ENCODE measurements around the gene PCGF2.
A peak's percentile ranks its signal among the peaks of the same experiment; 100 is the strongest.
"Not testable (repeated sequence)": the region's sequence is repeated elsewhere in the genome, so short reads cannot be mapped to it uniquely, and the experiment has no call there.

Gene PCGF2

GRCh38 chr17:38733982-38734973 is 13.9 kb downstream of the PCGF2 start:
- no peak for DNase-seq

GRCh38 chr17:38733282-38733981 is 14.7 kb downstream of the PCGF2 start:
- no peak for DNase-seq

GRCh38 chr17:38732376-38733281 is 15.5 kb downstream of the PCGF2 start:
- no peak for DNase-seq

GRCh38 chr17:38731526-38732294 is 16.4 kb downstream of the PCGF2 start:
- no peak for DNase-seq

DNA sequence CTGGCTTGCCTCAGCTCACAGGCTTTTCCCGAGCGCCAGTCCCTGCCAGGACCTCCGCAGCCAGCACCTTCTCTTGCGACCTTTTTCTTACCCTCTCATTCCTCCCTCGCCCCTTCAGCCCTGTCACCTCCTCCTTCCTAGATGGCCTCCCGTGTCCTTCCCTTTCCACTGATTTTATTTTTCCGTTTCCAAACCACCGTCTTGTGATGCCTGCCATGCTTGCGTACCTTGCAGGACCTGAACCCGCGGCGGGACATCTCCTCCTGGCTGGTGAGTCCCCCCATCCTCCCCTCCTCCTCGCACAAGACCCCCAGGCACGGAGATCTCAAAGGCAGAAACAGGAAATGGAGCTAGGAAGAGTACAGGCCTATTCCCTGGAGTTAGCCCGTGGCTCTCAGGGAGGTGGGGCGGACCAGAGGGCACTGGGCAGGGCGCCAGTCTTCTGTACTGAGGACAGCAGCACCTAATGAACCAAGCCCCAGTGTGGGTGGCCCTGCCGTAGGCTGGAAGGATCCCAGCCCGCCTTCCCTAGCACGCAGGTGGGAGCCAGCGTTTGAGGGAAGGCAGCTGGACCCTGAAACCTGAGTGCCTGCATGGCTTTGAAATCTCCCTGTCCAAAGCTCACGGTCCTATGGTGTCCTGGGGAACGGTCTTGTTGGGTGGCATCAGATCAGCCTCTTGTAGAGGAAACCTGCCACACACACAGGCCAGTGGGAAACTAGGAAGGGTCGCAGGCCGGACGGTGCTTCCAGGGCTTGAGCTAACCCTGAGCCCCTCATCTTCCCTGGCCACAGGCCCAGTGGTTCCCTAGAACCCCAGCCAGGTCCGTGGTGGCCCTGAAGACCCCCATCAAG is 17.4 kb downstream of the PCGF2 start:
- DNase-seq = no peak

- DNase-seq = peak; percentile 88
Measured at GRCh38 chr17:38729886-38730525, 18.1 kb downstream of the PCGF2 start, which contains the start of gene CISD3. Gene CISD3, plus strand, starts transcription at chr17:38730341. Its CDS starts 18 bp downstream, at chr17:38730359.

DNA sequence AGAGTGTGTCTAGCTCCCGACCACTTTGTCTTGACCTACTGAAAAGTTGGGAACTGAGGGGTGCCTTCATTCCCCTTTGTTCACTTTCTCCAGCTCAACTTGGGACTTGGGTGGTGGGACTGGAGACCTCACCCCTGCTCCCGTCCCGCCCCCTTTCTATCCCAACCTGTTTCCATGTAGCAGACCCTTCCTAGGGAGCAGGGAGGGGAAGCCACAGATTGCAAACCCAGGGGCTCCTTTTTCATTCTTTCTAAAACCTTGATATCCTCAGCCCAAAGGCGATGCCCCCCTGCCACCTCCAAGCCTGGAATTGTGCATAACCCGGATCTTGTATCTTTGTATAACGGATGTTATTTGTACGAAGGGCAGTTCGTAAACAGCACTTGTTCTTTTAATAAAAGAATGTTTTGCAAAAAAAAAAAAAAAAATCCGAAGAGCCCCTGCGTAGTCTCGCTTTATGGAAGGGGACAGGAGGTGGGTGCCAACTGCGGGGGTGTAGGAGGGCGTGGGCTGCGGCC is 18.7 kb downstream of the PCGF2 start:
- DNase-seq = no peak

DNA sequence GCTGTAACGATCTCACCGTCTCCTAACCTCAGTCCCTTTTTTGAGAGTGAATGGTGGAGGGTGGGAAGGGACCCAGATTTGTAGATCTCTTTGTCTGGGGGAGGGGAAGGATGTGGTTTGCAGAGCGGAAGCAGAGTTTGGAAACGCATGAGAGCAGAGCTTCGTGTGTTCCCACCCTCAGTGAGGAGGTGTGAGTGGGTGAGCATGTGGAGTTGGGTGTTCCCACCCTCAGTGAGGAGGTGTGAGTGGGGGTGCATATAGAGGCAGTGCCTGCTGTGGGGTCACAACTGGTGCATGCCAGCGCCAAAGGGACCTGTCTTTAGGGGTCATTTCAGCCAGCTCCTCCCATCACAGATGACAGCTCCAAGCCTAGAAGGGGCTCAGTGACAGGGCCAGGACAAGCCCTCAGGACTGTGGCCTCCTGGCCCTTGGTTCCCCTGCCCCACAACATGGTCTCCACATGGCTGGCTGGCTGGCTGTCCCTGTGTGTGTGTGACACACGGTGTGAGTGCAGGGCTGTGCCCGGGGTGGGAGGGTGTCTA is 19.8 kb downstream of the PCGF2 start:
- no peak for DNase-seq

DNA sequence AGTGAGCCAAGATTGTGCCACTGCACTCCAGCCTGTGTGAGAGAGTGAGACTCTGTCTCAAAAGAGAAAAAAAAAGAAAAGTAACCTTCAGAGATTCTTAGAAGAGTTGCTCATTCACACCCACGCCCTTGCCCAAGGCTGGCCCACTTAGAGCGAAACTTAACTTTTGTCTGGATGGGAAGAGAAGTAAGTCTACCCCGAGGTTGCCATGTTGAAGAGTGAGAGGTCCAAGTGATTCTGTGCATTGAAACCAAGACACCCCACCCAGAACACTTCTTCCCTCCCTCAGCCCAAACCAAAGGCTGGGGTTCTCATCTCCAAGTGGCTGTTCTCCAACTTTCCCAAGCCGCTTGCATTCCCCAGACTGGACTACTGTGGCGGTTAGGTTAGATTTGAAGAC is 20.4 kb downstream of the PCGF2 start:
- no peak for DNase-seq

DNA sequence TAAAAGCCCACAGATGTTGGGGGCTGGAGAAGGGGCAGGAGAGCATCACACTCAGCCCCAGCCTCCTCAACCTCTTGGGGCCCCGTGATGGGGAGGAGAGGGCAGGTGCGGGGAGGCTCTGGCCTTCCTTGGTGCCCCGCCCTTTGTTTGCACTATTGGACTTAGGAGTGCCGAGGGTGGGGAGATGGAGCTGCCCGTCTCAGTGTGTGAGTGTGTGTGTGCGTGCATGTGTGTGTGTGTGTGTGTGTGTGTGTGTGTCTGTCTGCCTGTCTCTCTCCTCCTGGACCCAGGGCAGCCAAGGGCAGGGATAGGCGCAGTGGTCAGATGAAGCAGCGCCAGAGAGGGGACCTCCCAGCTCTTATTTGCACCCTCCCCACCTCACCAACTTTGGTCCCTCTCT is 22.0 kb downstream of the PCGF2 start:
- DNase-seq = not testable (repeated sequence)

- DNase-seq = no peak
Measured at GRCh38 chr17:38725066-38725465, 23.1 kb downstream of the PCGF2 start.

- DNase-seq = peak; percentile 58
Measured at GRCh38 chr17:38724337-38724988, 23.7 kb downstream of the PCGF2 start.

DNA sequence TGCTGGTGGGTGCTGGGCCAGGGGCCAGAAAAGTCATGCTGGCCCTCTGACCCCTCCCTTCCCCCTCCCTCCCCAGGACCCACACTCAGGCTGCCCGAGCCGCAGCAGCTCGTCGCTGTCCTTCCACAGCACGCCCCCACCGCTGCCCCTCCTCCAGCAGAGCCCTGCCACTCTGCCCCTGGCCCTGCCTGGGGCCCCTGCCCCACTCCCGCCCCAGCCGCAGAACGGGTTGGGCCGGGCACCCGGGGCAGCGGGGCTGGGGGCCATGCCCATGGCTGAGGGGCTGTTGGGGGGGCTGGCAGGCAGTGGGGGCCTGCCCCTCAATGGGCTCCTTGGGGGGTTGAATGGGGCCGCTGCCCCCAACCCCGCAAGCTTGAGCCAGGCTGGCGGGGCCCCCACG is 26.3 kb downstream of the PCGF2 start:
- DNase-seq = no peak

GRCh38 chr17:38720941-38721340 is 27.2 kb downstream of the PCGF2 start:
- DNase-seq = no peak

GRCh38 chr17:38719943-38720641 is 28.0 kb downstream of the PCGF2 start:
- DNase-seq = no peak

- no peak for DNase-seq
Measured at GRCh38 chr17:38719289-38719942, 28.7 kb downstream of the PCGF2 start.

DNA sequence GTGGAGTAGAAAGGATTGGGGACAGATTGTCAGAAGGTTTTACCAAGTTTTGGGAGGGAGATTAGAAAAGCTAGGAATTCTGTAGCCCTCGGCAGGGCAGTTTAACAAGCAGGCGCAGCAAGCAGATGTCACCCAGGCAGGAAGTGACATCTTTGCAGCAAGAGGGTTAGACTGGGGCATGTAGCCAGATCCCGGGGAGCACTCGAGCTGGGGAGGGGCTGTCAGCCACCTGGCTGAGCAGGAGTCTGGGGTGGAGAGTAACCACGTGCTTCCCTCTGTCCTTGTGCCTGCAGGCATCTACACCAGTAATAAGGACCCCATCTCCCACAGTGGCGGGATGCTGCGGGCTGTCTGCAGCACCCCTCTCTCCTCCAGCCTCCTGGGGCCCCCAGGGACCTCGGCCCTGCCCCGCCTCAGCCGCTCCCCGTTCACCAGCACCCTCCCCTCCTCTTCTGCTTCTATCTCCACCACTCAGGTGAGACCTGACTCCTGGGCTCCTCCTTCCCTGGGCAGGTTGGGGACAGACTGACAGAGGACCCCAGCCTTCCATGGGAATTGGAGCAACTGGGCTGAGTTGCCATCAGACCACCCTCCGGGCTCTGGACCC is 30.9 kb downstream of the PCGF2 start:
- no peak for DNase-seq

Data from NCI-H2171 (cell line).